Mucosa of descending colon (tissue), 3 donors: Measurements from ENCODE around the gene FZD1. TPM values are rescaled to one million over a fixed set of nuclear protein-coding genes. Genes with fewer than 3 reads are reported as not detected.

Experiments
- ATAC-seq: fragments of 200-7000 bp; cut with Tn5 transposase; one replicate; pipeline ENCODE4 v1.9.1; 2020; ENCODE audit warnings: mild to moderate bottlenecking, moderate library complexity
- DNase-seq, 3 donors: peaks; one replicate each; pipeline ENCODE4 v3.0.0-alpha.2; 2020
- H3K36me3 ChIP-seq: fragments of 200-600 bp; one replicate; pipeline ENCODE4 v1.8.0; 2021; ENCODE audit warnings: low read depth, mild to moderate bottlenecking
- H3K4me1 ChIP-seq: fragments of 200-600 bp; one replicate; pipeline ENCODE4 v1.8.0; 2021; ENCODE audit warnings: low read depth, mild to moderate bottlenecking
- H3K4me3 ChIP-seq: fragments of 200-600 bp; one replicate; pipeline ENCODE4 v1.8.0; 2021; ENCODE audit warnings: mild to moderate bottlenecking
- H3K9me3 ChIP-seq: fragments of 200-600 bp; one replicate; pipeline ENCODE4 v1.8.0; 2021; ENCODE audit warnings: mild to moderate bottlenecking
- intact Hi-C, 2 donors: fragments of 100-400 bp; cut with DNase I in 1 of 2; cut with micrococcal nuclease in 1 of 2; formaldehyde crosslinking; loops; one replicate each; pipeline versions ENCODE4 v1.11.0 to v1.11.1; 2022; cut with DNase I, micrococcal nuclease
- total RNA-seq, 3 donors: library from RNA; stranded (reverse); fragmentation: NEBNext Ultra II Directional in 2 of 3; extraction: Animal tissue kit (Norgen Biotek cat#: 25700) in 2 of 3; gene quantifications; one replicate each; pipeline versions ENCODE4 v1.2.1 to v1.2.4, GENCODE V29; 2021 to 2023
- TF ChIP-seq, protein P1 (sequence below): fragments of 200-600 bp; IDR thresholded peaks from one replicate; pipeline ENCODE4 v1.8.0; 2022; ENCODE audit warnings: antibody characterized with exemption, mild to moderate bottlenecking
- donor health status: DM: no; HTN: no; CAD: no; lungs with moderate emphysema.
- donor health status: DM: no; HTN: no; CAD: no.
- donor health status: DM: no; HTN: yes; CAD: no.

Gene FZD1
- total RNA-seq, 3 donors from 2014 or later: 7.3 to 15.3 (median 8.4) TPM

DNA sequence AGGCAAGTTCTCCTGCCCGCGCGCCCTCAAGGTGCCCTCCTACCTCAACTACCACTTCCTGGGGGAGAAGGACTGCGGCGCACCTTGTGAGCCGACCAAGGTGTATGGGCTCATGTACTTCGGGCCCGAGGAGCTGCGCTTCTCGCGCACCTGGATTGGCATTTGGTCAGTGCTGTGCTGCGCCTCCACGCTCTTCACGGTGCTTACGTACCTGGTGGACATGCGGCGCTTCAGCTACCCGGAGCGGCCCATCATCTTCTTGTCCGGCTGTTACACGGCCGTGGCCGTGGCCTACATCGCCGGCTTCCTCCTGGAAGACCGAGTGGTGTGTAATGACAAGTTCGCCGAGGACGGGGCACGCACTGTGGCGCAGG lies 1.4 kb downstream of the FZD1 start:
- intact Hi-C loops: loop anchor here in 1 of 2 donors (10.0 kb wide), 1 partner anchor 181 kb away; no protein-coding TSS in a partner anchor
- ATAC-seq (peak; percentile 4), DNase-seq (peak in 2 of 3 donors; percentile 38 to 58)
- peaks cover 15% of the 10 kb centered on the region for H3K4me1 ChIP-seq
- peak overlapping the region; percentile 63 for H3K4me3 ChIP-seq
- no peaks in the 10 kb centered on the region for H3K36me3 ChIP-seq
- TF ChIP-seq, protein P1, sequence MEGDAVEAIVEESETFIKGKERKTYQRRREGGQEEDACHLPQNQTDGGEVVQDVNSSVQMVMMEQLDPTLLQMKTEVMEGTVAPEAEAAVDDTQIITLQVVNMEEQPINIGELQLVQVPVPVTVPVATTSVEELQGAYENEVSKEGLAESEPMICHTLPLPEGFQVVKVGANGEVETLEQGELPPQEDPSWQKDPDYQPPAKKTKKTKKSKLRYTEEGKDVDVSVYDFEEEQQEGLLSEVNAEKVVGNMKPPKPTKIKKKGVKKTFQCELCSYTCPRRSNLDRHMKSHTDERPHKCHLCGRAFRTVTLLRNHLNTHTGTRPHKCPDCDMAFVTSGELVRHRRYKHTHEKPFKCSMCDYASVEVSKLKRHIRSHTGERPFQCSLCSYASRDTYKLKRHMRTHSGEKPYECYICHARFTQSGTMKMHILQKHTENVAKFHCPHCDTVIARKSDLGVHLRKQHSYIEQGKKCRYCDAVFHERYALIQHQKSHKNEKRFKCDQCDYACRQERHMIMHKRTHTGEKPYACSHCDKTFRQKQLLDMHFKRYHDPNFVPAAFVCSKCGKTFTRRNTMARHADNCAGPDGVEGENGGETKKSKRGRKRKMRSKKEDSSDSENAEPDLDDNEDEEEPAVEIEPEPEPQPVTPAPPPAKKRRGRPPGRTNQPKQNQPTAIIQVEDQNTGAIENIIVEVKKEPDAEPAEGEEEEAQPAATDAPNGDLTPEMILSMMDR: no peak
- H3K9me3 ChIP-seq: no peaks in the 10 kb centered on the region

DNA sequence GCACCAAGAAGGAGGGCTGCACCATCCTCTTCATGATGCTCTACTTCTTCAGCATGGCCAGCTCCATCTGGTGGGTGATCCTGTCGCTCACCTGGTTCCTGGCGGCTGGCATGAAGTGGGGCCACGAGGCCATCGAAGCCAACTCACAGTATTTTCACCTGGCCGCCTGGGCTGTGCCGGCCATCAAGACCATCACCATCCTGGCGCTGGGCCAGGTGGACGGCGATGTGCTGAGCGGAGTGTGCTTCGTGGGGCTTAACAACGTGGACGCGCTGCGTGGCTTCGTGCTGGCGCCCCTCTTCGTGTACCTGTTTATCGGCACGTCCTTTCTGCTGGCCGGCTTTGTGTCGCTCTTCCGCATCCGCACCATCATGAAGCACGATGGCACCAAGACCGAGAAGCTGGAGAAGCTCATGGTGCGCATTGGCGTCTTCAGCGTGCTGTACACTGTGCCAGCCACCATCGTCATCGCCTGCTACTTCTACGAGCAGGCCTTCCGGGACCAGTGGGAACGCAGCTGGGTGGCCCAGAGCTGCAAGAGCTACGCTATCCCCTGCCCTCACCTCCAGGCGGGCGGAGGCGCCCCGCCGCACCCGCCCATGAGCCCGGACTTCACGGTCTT lies 1.9 kb downstream of the FZD1 start:
- H3K4me1 ChIP-seq: peaks cover 15% of the 10 kb centered on the region
- no peak for ATAC-seq
- intact Hi-C loops: loop anchor here in 1 of 2 donors (10.0 kb wide), 1 partner anchor 181 kb away; no protein-coding TSS in a partner anchor

DNA sequence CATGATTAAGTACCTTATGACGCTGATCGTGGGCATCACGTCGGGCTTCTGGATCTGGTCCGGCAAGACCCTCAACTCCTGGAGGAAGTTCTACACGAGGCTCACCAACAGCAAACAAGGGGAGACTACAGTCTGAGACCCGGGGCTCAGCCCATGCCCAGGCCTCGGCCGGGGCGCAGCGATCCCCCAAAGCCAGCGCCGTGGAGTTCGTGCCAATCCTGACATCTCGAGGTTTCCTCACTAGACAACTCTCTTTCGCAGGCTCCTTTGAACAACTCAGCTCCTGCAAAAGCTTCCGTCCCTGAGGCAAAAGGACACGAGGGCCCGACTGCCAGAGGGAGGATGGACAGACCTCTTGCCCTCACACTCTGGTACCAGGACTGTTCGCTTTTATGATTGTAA lies 2.5 kb downstream of the FZD1 start:
- no peaks in the 10 kb centered on the region for H3K9me3 ChIP-seq
- intact Hi-C loops: loop anchor here in 1 of 2 donors (10.0 kb wide), 1 partner anchor 182 kb away; no protein-coding TSS in a partner anchor
- H3K36me3 ChIP-seq: no peaks in the 10 kb centered on the region
- TF ChIP-seq, protein P1: no peak
- peaks cover 15% of the 10 kb centered on the region for H3K4me1 ChIP-seq
- no peak overlapping the region for H3K4me3 ChIP-seq
- DNase-seq: no peak
- no peak for ATAC-seq

More for the DNA sequence above, 1.9 kb downstream of the FZD1 start:
- H3K9me3 ChIP-seq: no peaks in the 10 kb centered on the region
- TF ChIP-seq, protein P1: no peak
- H3K36me3 ChIP-seq: no peaks in the 10 kb centered on the region
- no peak overlapping the region for H3K4me3 ChIP-seq
- DNase-seq: peak; percentile 19 to 60 (median 40)

DNA sequence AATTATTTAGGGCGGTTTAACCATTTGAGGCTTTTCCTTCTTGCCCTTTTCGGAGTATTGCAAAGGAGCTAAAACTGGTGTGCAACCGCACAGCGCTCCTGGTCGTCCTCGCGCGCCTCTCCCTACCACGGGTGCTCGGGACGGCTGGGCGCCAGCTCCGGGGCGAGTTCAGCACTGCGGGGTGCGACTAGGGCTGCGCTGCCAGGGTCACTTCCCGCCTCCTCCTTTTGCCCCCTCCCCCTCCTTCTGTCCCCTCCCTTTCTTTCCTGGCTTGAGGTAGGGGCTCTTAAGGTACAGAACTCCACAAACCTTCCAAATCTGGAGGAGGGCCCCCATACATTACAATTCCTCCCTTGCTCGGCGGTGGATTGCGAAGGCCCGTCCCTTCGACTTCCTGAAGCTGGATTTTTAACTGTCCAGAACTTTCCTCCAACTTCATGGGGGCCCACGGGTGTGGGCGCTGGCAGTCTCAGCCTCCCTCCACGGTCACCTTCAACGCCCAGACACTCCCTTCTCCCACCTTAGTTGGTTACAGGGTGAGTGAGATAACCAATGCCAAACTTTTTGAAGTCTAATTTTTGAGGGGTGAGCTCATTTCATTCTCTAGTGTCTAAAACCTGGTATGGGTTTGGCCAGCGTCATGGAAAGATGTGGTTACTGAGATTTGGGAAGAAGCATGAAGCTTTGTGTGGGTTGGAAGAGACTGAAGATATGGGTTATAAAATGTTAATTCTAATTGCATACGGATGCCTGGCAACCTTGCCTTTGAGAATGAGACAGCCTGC lies 3.1 kb downstream of the FZD1 start:
- Histone ChIP-seq H3K36me3 (no peaks in the 10 kb centered on the region), H3K4me3 (no peak overlapping the region), H3K4me1 (peaks cover 15% of the 10 kb centered on the region), H3K9me3 (no peaks in the 10 kb centered on the region)
- ATAC-seq: no peak
- TF ChIP-seq, protein P1: no peak
- intact Hi-C loops: loop anchor here in 1 of 2 donors (10.0 kb wide), 1 partner anchor 183 kb away; no protein-coding TSS in a partner anchor
- DNase-seq: no peak

DNA sequence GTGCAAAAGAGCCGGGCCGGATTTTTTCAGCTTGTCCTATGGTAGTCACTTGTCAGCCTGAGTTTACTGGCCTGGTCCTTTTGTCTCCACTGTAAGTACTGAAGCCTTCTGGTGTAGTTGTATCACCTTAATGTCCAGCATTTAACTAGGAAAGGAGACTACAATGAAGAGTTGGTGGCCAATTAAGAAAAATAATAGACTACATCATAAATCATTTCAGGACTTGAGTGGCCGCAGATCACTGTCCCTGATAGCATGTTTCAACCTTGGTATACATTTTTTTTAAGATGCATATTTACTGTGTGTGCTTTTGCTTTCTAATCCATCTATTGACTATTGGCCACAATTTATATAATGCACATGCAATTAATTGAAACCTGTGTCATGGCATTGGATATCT lies 6.1 kb downstream of the FZD1 start:
- no peak overlapping the region for H3K4me3 ChIP-seq
- no peaks in the 10 kb centered on the region for H3K36me3 ChIP-seq
- DNase-seq (no peak), ATAC-seq (no peak)
- no peaks in the 10 kb centered on the region for H3K9me3 ChIP-seq
- TF ChIP-seq, protein P1: no peak
- intact Hi-C loops: no loop called here
- H3K4me1 ChIP-seq: peaks cover 8% of the 10 kb centered on the region
